Astrocyte of the cerebellum (primary cell): Measurements from ENCODE around the gene HENMT1.

Experiments
- DNase-seq: peaks from one replicate; pipeline ENCODE4 v3.0.0-alpha.2; 2011; ENCODE audit warnings: low read depth
- H3K4me3 ChIP-seq: 2 replicates; pipeline ENCODE4 v1.5.1; 2011; ENCODE audit warnings: mild to moderate bottlenecking, low read depth, low read length, moderate library complexity
- in situ Hi-C: cut with HindIII; loops from 2 replicates; pipeline ENCODE4 v1.10.0; 2017; ENCODE audit warnings: low sequenced_read_pairs
- TF ChIP-seq, protein P1 (sequence below): IDR thresholded peaks from 2 replicates; pipeline ENCODE4 v1.5.1; 2012; ENCODE audit warnings: low read length, low read depth, moderate library complexity, mild to moderate bottlenecking; ENCODE audit errors: missing control alignments

Gene HENMT1

DNA sequence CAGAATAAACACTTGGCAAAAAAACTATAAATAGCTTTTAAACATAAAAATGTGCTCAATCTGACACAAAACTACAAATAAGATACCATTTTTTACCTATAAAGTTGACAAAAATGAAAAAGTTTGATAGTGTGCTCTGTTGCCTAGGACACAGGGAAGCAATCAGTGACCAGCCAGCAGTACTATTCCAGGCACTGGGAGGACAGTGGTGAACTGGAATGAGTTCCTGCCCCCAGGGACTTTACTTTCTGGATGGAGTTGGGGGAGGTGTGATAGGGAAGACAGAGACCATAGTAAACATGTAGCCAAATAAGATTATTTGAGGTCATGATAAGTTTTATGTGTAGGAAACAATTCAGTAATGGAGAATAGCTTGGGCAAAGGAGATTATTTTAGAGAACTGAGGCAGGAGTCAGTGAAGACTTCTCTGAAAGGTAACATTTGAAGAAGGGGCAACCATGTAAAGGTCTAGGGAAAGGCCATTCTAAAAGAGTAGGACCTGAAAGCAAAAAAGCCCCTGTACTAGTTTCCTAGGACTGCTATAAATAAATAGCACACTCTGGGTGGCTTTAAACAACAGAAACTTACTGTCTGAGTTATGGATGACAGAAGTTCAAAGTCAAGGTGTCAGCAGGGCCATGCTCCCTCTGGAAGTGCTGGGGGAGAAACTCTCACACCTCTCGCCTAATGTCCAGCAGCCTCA is 59.0 kb downstream of the HENMT1 start:
- no peak overlapping the region for H3K4me3 ChIP-seq
- in situ Hi-C loops, result no loop called here
- DNase-seq, result no peak
- TF ChIP-seq, protein P1, sequence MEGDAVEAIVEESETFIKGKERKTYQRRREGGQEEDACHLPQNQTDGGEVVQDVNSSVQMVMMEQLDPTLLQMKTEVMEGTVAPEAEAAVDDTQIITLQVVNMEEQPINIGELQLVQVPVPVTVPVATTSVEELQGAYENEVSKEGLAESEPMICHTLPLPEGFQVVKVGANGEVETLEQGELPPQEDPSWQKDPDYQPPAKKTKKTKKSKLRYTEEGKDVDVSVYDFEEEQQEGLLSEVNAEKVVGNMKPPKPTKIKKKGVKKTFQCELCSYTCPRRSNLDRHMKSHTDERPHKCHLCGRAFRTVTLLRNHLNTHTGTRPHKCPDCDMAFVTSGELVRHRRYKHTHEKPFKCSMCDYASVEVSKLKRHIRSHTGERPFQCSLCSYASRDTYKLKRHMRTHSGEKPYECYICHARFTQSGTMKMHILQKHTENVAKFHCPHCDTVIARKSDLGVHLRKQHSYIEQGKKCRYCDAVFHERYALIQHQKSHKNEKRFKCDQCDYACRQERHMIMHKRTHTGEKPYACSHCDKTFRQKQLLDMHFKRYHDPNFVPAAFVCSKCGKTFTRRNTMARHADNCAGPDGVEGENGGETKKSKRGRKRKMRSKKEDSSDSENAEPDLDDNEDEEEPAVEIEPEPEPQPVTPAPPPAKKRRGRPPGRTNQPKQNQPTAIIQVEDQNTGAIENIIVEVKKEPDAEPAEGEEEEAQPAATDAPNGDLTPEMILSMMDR, result no peak

DNA sequence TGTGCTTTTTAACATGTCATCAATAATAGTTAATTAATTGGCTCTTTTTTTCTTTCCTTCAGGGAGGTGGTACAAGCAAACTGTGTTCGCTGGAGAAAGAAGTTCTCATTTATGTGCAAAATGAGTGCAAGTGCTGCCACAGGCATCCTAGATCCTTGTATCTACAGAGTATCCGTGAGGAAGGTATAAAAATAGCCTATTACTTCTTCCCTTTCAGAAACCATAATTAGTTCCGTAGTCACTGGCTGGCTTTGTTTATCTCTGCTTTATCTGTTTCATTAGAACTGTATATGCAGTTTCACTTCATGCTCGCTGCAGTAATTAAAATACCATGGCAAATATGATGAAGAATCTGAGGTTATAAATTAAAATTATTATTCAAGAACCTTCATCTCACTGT is 60.4 kb downstream of the HENMT1 start:
- TF ChIP-seq, protein P1, result no peak
- DNase-seq, result no peak
- no peak overlapping the region for H3K4me3 ChIP-seq
- in situ Hi-C loops, result no loop called here

DNA sequence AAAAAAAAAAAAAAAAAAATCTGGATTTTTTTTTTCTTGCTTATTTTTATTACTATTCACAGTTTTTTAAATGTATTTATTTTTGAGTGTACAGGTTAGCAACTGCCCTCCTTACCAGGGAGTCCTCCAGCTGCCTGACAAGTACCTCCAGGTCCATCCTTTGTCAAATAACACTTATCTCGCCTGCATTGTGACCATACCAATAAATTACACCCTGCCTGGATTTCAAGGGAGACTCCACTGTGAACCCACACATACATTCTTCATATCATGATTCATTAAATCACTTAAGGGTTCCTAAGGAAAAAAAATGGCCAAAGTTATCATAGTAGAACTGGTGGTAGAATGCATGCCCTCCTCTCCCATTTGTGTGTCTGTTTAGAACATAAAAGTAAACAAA is 62.6 kb downstream of the HENMT1 start:
- no peak overlapping the region for H3K4me3 ChIP-seq
- DNase-seq, result no peak
- TF ChIP-seq, protein P1, result no peak
- in situ Hi-C loops, result no loop called here
